Activated CD8-positive, alpha-beta memory T cell treated with anti-CD3 and anti-CD28 coated beads, Interleukin-2, amount 50 U/mL, for 24 hours (primary cell): ENCODE results near the gene MCHR1.
"Not testable (repeated sequence)": the region's sequence is repeated elsewhere in the genome, so short reads cannot be mapped to it uniquely, and the experiment has no call there.

ENCODE experiments used
- DNase-seq: peaks from one replicate; pipeline ENCODE4 v3.0.0-alpha.2; 2020; ENCODE audit errors: extremely low read depth

Gene MCHR1

GRCh38 chr22:40656651-40657050 lies 22.6 kb upstream of the MCHR1 start:
- DNase-seq, result not testable (repeated sequence)

DNA sequence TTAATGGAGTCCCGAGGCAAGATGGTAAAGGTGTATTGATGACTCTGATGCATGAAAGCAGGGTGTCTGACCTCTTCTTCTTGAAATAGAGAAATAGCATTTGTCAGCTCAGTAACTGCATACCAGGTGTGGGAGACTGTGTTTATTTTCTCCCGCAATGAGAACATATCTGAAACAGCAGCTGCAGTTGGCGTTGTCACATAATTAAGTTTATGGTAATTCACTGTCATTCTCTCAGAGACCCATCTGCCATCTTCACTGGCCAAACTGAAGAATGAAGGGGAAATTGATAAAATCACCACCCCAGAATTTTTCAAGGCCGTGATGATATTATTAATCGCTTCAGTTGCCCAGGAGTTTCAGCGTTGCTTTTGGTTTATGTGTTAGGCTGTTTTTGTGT lies 20.1 kb upstream of the MCHR1 start:
- DNase-seq, result no peak

DNA sequence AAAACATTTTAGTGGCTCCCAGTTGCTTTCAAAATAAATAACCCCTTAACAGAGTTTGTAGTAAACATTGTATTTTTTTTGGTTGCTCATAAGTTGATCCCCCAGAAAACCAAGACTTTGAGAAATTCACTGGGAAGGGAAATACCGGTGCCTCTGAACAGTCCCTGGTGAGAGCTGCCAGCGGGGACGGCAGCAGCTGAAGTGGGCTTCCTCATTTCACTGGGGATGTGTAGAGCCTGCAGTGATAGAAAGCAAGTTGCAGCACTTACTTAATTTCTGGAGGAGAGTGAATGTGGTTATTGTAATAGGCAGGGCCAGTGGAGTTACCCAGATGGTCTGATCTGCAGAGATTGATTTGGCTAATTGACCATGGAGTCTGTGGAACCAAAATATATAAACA lies 18.6 kb upstream of the MCHR1 start:
- no peak for DNase-seq

DNA sequence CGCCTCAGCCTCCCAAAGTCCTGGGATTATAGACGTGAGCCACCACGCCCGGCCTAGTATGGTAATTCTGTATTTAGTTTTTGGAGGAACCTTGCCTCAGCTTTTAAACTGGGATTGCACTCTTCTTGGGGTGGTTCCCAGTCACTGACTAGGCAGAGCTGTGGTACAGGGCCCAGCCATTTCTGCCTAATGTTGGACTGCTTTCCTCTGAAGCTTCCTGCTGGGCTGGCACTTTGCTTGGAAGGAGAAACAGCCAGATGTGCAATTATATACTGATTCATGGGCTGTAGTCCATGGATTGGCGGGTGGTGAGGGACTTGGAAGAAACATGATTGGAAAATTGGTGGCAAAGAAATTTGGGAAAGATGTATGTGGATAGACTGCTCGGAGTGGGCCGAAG lies 17.6 kb upstream of the MCHR1 start:
- no peak for DNase-seq

- DNase-seq, result no peak
These were observed 14.0 kb upstream of the MCHR1 start for GRCh38 chr22:40665312-40665711.

- DNase-seq, result no peak
These were observed 13.0 kb upstream of the MCHR1 start for GRCh38 chr22:40666151-40666848.

GRCh38 chr22:40668611-40669411 lies 10.5 kb upstream of the MCHR1 start:
- DNase-seq, result no peak

DNA sequence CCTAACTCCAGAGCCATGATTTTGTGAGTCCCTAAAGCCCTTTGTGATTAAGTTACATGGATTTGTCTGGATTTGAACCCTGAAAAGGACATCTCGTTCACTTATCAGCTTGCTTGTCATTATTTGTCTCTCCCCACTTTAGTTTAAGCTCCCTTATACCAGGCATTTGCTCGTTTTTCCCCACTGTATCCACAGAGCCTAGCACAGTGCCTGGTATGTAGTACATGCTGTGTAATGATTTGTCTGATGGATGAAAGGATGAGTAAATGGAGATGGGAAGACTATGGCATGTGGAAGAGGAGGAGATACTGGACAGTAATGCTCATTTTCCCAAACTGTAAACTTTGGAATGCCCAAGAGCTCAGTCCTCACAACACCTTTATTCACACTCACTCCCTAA lies 9.2 kb upstream of the MCHR1 start:
- no peak for DNase-seq

- DNase-seq, result no peak
These were observed 7.9 kb upstream of the MCHR1 start for GRCh38 chr22:40671369-40671768.

- DNase-seq, result no peak
These were observed 7.4 kb upstream of the MCHR1 start for GRCh38 chr22:40671796-40672360.

DNA sequence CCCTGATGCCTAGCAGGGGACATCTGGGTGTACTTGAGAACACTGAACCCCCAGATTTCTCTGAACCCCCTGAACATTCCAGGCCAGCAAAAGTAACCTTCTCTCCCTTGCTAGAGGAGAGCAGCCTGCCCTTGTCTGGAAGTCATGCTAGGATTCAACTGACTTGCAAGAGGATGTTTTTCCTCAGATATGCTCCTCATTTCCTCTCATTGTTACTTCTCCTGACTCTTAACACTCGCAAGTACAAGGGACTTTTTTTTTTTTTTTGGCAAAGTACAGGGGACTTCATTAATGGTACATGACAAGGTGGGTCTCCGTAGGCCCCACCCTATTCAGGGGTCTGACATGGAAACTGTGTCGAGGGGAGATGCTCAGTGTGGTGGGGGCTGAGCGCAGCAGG lies 6.3 kb upstream of the MCHR1 start:
- DNase-seq, result no peak

- no peak for DNase-seq
These were observed 5.0 kb upstream of the MCHR1 start for GRCh38 chr22:40674274-40674673.

GRCh38 chr22:40676166-40676565 lies 3.1 kb upstream of the MCHR1 start:
- DNase-seq, result not testable (repeated sequence)

DNA sequence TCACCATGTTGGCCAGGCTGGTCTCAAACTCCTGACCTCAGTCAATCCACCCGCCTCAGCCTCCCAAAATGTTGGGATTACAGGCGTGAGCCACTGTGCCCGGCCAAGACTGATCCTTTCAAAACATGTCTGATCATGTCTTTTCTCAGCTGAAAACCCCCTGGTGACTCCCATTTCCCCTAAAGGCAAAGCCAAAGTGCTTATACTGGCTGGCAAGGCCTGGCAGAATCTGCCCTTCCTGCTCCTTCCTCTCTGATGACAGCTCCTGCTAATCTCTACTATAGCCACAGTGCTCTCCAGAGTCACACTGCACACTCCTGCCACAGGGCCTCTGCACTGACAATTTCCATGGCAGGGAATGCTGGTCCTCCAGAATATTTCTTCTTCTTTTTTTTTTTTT lies 2.6 kb upstream of the MCHR1 start:
- no peak for DNase-seq

DNA sequence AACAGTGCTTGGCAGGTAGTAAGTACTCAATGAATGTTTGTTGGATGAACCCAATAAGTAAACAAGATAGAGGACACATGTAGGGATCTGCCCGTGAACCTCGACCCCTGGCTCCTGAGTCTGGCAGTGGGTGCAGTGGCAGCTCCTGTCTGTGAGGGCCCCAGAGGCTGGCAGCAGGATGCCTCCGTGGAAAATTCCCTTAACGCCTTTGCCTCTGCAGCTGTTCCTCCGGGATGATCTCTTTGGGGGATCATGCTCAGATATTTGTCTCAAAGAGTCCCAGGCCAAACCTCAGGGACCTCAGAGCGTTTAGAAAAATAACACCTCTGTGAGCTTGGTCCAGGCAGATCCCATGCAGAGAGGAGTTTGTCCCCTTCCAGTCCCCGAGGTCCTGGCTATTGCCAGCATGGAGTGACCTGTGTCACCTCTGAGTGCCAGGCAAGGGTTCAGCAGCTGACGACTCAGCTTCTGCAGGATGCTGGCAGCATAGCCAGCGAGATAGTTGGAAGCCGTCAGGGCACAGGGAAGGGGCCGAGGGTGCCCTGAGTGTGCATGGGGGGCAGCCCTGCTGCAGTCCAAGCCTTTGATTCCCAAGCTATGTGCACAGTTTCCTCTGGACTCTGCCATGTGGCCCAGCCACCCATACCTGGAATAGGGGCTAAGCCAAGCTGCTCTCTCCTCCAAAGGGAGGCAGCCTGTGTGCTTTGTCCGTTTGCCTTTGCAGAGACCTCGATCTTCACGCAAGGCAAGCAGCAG lies 613 bp upstream of the MCHR1 start:
- no peak for DNase-seq

- no peak for DNase-seq
These were observed 907 bp downstream of the MCHR1 start for GRCh38 chr22:40679964-40680818.

DNA sequence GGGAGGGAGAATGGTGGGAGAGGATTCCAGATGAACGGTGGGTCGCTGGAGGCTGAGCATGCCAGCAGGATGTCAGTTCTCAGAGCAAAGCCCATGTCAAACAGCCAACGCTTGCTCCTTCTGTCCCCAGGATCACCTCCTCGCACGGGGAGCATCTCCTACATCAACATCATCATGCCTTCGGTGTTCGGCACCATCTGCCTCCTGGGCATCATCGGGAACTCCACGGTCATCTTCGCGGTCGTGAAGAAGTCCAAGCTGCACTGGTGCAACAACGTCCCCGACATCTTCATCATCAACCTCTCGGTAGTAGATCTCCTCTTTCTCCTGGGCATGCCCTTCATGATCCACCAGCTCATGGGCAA lies 1.5 kb downstream of the MCHR1 start:
- no peak for DNase-seq

DNA sequence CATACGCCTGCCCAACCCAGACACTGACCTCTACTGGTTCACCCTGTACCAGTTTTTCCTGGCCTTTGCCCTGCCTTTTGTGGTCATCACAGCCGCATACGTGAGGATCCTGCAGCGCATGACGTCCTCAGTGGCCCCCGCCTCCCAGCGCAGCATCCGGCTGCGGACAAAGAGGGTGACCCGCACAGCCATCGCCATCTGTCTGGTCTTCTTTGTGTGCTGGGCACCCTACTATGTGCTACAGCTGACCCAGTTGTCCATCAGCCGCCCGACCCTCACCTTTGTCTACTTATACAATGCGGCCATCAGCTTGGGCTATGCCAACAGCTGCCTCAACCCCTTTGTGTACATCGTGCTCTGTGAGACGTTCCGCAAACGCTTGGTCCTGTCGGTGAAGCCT lies 2.2 kb downstream of the MCHR1 start:
- DNase-seq, result no peak

- DNase-seq, result no peak
These were observed 5.4 kb downstream of the MCHR1 start for GRCh38 chr22:40684728-40685127.

DNA sequence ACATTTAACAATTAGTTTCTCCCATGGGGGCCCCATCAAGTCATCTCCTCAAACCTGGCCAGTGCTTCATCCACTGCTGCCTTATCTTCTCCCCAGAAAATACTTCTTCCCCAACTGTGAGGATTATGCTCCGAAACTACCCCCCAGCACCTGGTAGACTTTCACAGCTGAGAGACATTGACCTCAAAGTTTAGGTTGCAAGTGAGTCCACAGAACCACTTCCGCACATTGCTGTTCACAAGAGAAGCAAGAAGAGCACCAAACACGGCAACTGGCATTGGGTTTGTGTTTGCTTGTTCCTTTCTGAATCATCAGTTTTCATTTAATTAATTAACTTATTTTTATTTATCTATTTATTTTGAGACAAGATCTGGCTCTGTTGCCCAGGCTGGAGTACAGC lies 6.1 kb downstream of the MCHR1 start:
- DNase-seq, result no peak

- no peak for DNase-seq
These were observed 8.4 kb downstream of the MCHR1 start for GRCh38 chr22:40687706-40688105.

DNA sequence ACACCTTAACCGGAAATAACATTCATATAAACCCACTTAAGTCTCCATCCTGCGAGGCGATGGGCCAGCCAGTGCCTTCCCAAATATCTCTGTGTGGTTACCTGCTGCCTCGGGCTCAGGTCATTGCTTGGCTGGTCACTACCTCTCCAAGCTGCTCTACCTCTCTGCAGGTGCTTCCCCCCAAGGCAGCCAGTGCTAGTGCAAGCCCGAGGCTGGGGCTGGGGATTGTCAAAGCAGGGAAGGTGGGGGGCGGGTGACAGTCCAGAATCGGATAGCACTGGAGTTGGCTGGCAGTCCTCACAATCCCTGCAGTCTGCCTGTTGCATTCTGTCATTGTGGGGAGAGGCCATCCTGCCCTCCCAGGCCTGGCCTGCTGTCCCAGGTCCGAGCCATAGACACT lies 11.1 kb downstream of the MCHR1 start:
- no peak for DNase-seq
